OCI-LY1 (cell line): ENCODE data around the gene NR2F1.
A peak's percentile ranks its signal among the peaks of the same experiment; 100 is the strongest.

Experiments used
- H2AFZ ChIP-seq: fragments of 200-600 bp; sonication (generic), shearing (Covaris generic); 2 replicates; pipeline ENCODE4 v1.6.0; 2014; ENCODE audit warnings: antibody characterized with exemption, mild to moderate bottlenecking, low read length
- H3F3A ChIP-seq: fragments of 200-600 bp; sonication (generic), shearing (Covaris generic); 2 replicates; pipeline ENCODE4 v1.6.0; 2014; ENCODE audit warnings: mild to moderate bottlenecking, antibody characterized with exemption, low read length, moderate library complexity; ENCODE audit not compliant: insufficient read depth
- H3K27ac ChIP-seq: fragments of 200-600 bp; sonication (generic); 2 replicates; pipeline ENCODE4 v1.5.1; 2014; ENCODE audit warnings: low read length, mixed run types, mild to moderate bottlenecking, low read depth; ENCODE audit not compliant: poor library complexity, severe bottlenecking
- H3K27me3 ChIP-seq: fragments of 200-600 bp; sonication (generic); 2 replicates; pipeline ENCODE4 v1.6.0; 2014; ENCODE audit warnings: antibody characterized with exemption, mild to moderate bottlenecking, low read length, moderate library complexity; ENCODE audit not compliant: insufficient read depth
- H3K36me3 ChIP-seq: fragments of 200-600 bp; sonication (generic); 2 replicates; pipeline ENCODE4 v1.6.1; 2014; ENCODE audit warnings: mild to moderate bottlenecking, antibody characterized with exemption, low read length, moderate library complexity, mixed read lengths; ENCODE audit not compliant: insufficient read depth
- H3K4me1 ChIP-seq: fragments of 200-600 bp; sonication (generic); 2 replicates; pipeline ENCODE4 v1.5.1; 2014; ENCODE audit warnings: mild to moderate bottlenecking, low read length, moderate library complexity; ENCODE audit not compliant: insufficient read depth, severe bottlenecking
- H3K4me2 ChIP-seq: fragments of 200-600 bp; sonication (generic), shearing (Covaris generic); 2 replicates; pipeline ENCODE4 v1.6.1; 2014; ENCODE audit warnings: low read length
- H3K4me3 ChIP-seq: fragments of 200-600 bp; sonication (generic); 2 replicates; pipeline ENCODE4 v1.5.1; 2014; ENCODE audit warnings: low read length, low read depth, mild to moderate bottlenecking, mixed read lengths; ENCODE audit not compliant: poor library complexity, severe bottlenecking
- H3K79me2 ChIP-seq: fragments of 200-600 bp; shearing (Covaris generic); 2 replicates; pipeline ENCODE4 v1.6.1; 2016; ENCODE audit warnings: mixed run types, low read length, mixed read lengths; ENCODE audit not compliant: insufficient read depth
- H3K9ac ChIP-seq: fragments of 200-600 bp; sonication (generic), shearing (Covaris generic); 2 replicates; pipeline ENCODE4 v1.6.1; 2014; ENCODE audit warnings: mild to moderate bottlenecking, low read length, mixed read lengths
- H3K9me2 ChIP-seq: fragments of 200-600 bp; sonication (generic), shearing (Covaris generic); 2 replicates; pipeline ENCODE4 v1.6.1; 2014; ENCODE audit warnings: low read depth, mild to moderate bottlenecking, low read length, mixed read lengths
- H3K9me3 ChIP-seq: fragments of 200-600 bp; shearing (Covaris generic); 2 replicates; pipeline ENCODE4 v1.6.1; 2014; ENCODE audit warnings: low read length, mixed read lengths
- H4K20me1 ChIP-seq: fragments of 200-600 bp; sonication (generic), shearing (Covaris generic); 2 replicates; pipeline ENCODE4 v1.6.0; 2016; ENCODE audit warnings: mild to moderate bottlenecking, low read length; ENCODE audit not compliant: insufficient read depth
- EZH2 ChIP-seq: fragments of 200-600 bp; sonication (generic), shearing (Covaris generic); IDR thresholded peaks from 2 replicates; pipeline ENCODE4 v1.8.0; 2017; ENCODE audit warnings: borderline replicate concordance, mixed run types, mild to moderate bottlenecking, antibody characterized with exemption, low read length, moderate library complexity, mixed read lengths
- TF ChIP-seq, protein P1 (sequence below): fragments of 200-600 bp; sonication (generic), shearing (Covaris generic); IDR thresholded peaks from 2 replicates; pipeline ENCODE4 v1.5.1; 2017; ENCODE audit warnings: mild to moderate bottlenecking, antibody characterized with exemption, low read length, moderate library complexity, mixed read lengths

Gene NR2F1

DNA sequence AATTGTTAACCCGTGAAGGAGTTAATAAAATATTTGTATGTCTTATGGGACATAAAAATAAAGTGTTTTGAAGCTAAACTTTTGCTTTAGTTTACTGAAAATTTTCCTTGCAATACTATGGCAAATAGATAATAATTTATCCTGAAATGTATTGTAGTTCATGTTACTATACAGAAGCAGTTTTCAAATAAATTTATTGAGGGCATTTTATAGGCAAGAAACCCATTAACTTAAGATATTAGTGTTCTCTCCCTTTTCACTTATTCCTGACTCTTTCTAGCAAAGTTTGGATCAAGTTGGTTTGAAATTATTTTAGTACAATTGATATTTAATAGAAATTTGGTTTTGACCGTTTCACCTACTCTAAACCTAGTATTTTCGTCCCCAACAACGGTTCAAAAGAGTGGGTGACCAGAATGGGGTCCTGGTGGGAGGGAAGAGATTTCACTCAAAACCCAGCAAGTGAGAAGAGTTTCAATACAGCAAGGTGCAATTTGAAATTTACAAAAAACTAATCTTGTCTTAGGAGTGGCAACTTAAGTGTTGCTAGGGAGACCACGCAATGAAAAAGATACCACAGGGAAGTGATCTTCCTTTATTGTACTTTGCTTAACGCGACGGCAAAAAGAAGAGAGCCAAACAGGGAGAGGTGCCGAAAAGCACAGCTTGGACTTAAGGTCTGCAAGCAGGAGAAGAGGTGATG is 28.4 kb downstream of the NR2F1 start:
- no peak for TF ChIP-seq EZH2
- TF ChIP-seq, protein P1, sequence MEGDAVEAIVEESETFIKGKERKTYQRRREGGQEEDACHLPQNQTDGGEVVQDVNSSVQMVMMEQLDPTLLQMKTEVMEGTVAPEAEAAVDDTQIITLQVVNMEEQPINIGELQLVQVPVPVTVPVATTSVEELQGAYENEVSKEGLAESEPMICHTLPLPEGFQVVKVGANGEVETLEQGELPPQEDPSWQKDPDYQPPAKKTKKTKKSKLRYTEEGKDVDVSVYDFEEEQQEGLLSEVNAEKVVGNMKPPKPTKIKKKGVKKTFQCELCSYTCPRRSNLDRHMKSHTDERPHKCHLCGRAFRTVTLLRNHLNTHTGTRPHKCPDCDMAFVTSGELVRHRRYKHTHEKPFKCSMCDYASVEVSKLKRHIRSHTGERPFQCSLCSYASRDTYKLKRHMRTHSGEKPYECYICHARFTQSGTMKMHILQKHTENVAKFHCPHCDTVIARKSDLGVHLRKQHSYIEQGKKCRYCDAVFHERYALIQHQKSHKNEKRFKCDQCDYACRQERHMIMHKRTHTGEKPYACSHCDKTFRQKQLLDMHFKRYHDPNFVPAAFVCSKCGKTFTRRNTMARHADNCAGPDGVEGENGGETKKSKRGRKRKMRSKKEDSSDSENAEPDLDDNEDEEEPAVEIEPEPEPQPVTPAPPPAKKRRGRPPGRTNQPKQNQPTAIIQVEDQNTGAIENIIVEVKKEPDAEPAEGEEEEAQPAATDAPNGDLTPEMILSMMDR = no peak
- Histone ChIP-seq H3K4me2 (0 out of 2 replicates have a peak overlapping the region, but pooled peaks have one; percentile 43), H3K27ac (no peak overlapping the region), H3K9ac (no peak overlapping the region), H4K20me1 (no peaks in the 10 kb centered on the region), H3K4me3 (no peak overlapping the region), H3K4me1 (no peaks in the 10 kb centered on the region), H3K9me3 (no peaks in the 10 kb centered on the region), H3K36me3 (no peaks in the 10 kb centered on the region), H3K27me3 (no peaks in the 10 kb centered on the region), H3K9me2 (no peaks in the 10 kb centered on the region), H3K79me2 (no peaks in the 10 kb centered on the region), H3F3A (no peaks in the 10 kb centered on the region), H2AFZ (no peak overlapping the region)

DNA sequence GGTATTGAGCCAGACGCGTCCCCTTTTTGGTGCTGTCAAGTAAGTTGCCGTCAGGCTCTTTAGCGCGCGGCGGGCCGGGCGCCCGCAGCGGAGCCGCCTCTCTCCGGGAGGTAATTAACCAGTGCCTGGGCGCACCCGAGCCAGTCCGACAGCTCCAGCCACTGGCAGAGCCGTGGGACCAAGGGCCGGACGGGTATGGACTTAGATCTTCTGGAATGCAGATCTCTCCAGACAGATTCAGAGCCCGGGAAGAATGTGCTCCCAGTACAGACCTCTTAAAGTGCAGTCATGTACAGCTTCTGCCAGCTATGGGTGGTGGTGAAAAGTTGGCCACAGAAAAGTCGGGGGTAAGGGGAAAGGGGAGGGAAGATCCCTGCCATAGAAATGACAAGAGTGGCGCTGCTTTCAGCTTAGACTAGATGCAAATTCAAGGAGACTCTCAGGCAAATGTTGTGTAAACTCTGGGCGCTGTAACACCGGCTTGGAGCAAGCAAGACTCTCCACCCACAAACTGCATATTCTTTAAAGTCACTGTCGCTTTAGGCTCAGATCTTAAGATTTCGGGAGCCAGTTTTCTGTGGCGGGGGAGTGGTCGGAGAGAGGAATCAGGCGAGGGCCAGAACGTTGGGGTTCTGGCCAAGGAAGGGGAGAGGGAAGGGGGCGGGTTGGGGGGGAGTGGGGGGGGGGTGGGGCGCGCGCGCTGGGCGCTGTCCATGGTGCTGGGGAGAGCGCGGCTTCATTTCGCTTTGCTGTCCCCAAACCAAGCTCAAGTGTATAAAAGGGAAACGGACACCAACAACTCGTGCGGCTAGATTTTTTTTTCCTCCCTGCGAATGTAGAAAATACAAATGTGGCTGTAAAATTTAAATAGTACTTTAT is 29.2 kb downstream of the NR2F1 start:
- H3K27me3 ChIP-seq = no peaks in the 10 kb centered on the region
- H3K4me2 ChIP-seq = peak overlapping the region; percentile 43; the same call in 1 of the 2 replicates
- no peak overlapping the region for H2AFZ ChIP-seq
- no peaks in the 10 kb centered on the region for H3K4me1 ChIP-seq
- H3K79me2 ChIP-seq = no peaks in the 10 kb centered on the region
- no peaks in the 10 kb centered on the region for H3K9me3 ChIP-seq
- TF ChIP-seq EZH2 = no peak
- TF ChIP-seq, protein P1 = no peak
- no peaks in the 10 kb centered on the region for H3F3A ChIP-seq
- no peak overlapping the region for H3K4me3 ChIP-seq
- no peak overlapping the region for H3K27ac ChIP-seq
- H3K36me3 ChIP-seq = no peaks in the 10 kb centered on the region
- no peaks in the 10 kb centered on the region for H3K9me2 ChIP-seq
- H4K20me1 ChIP-seq = no peaks in the 10 kb centered on the region
- H3K9ac ChIP-seq = no peak overlapping the region

DNA sequence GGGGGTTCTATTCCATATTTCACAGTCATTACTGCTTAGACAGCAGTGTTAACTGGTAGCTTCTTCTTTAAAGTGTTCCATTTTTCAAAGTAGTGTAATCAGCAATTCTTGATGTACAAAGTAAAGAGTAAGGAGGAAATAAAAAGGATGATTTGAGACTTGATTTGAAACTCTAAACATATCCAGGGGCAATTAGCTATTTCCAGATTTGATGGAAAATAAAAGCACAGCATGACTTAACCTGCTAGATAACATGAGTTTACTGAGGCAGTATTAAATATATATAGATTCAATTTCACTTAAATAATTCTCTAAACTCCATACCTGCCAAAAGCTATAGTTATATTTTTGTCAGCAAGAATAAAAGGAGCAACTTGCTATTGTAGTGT is 29.8 kb downstream of the NR2F1 start:
- H3K79me2 ChIP-seq = no peaks in the 10 kb centered on the region
- H3K9me3 ChIP-seq = no peaks in the 10 kb centered on the region
- no peak for TF ChIP-seq EZH2
- TF ChIP-seq, protein P1 = no peak
- H2AFZ ChIP-seq = no peak overlapping the region
- H3K27ac ChIP-seq = no peak overlapping the region
- H3K27me3 ChIP-seq = no peaks in the 10 kb centered on the region
- no peaks in the 10 kb centered on the region for H3F3A ChIP-seq
- no peaks in the 10 kb centered on the region for H3K9me2 ChIP-seq
- H3K36me3 ChIP-seq = no peaks in the 10 kb centered on the region
- no peaks in the 10 kb centered on the region for H4K20me1 ChIP-seq
- no peak overlapping the region for H3K4me2 ChIP-seq
- H3K4me1 ChIP-seq = no peaks in the 10 kb centered on the region
- H3K4me3 ChIP-seq = no peak overlapping the region
- no peak overlapping the region for H3K9ac ChIP-seq
